ENCODE data around the gene SNX2.
"Not testable (repeated sequence)": the region's sequence is repeated elsewhere in the genome, so short reads cannot be mapped to it uniquely, and the experiment has no call there.

The SNX2 gene

GRCh38 chr5:122847687-122848081, 72.8 kb downstream of the SNX2 start:
- ATAC-seq, result no peak
- TF ChIP-seq ISL1 (CRISPR knock-in tag; IDR thresholded peaks at IDR 0.05), result no peak
- TF ChIP-seq TSHZ2 (CRISPR knock-in tag; IDR thresholded peaks at IDR 0.05), result no peak
- TF ChIP-seq ZNF565 (CRISPR knock-in tag; conservative IDR thresholded peaks at IDR 0.05; ENCODE audit: low read depth), result no peak
- TF ChIP-seq ZFP3 (CRISPR knock-in tag; IDR thresholded peaks at IDR 0.05), result no peak
- TF ChIP-seq RARB (CRISPR knock-in tag; IDR thresholded peaks at IDR 0.05), result no peak
- TF ChIP-seq PPARA (CRISPR knock-in tag; IDR thresholded peaks at IDR 0.05; ENCODE audit: borderline replicate concordance), result no peak
- TF ChIP-seq ARNTL (CRISPR knock-in tag; IDR thresholded peaks at IDR 0.05; ENCODE audit: borderline replicate concordance, low read depth), result no peak
- no peak for TF ChIP-seq GLIS3 (CRISPR knock-in tag; IDR thresholded peaks at IDR 0.05)
- no peak for TF ChIP-seq POU6F1 (CRISPR knock-in tag; IDR thresholded peaks at IDR 0.05; ENCODE audit: borderline replicate concordance, low read depth)
- TF ChIP-seq ZNF8 (CRISPR knock-in tag; IDR thresholded peaks at IDR 0.05), result no peak
- TF ChIP-seq OSR1 (CRISPR knock-in tag; IDR thresholded peaks at IDR 0.05), result no peak
- no peak for TF ChIP-seq CSRNP3 (CRISPR knock-in tag; IDR thresholded peaks at IDR 0.05)
- TF ChIP-seq PATZ1 (CRISPR knock-in tag; IDR thresholded peaks at IDR 0.05; ENCODE audit: borderline replicate concordance), result no peak
- TF ChIP-seq ESRRG (CRISPR knock-in tag; IDR thresholded peaks at IDR 0.05), result no peak
- no peak for TF ChIP-seq TCF4 (CRISPR knock-in tag; IDR thresholded peaks at IDR 0.05; ENCODE audit: borderline replicate concordance)
- no peak for TF ChIP-seq ZFP30 (CRISPR knock-in tag; IDR thresholded peaks at IDR 0.05)
- no peak for TF ChIP-seq BACH2 (CRISPR knock-in tag; IDR thresholded peaks at IDR 0.05; ENCODE audit: borderline replicate concordance)

- no peak for TF ChIP-seq ZFP3 (CRISPR knock-in tag; IDR thresholded peaks at IDR 0.05)
- no peak for TF ChIP-seq TSHZ2 (CRISPR knock-in tag; IDR thresholded peaks at IDR 0.05)
- TF ChIP-seq CREB5 (CRISPR knock-in tag; IDR thresholded peaks at IDR 0.05; ENCODE audit: low read depth), result no peak
- TF ChIP-seq ISL1 (CRISPR knock-in tag; IDR thresholded peaks at IDR 0.05), result no peak
- TF ChIP-seq ZNF8 (CRISPR knock-in tag; IDR thresholded peaks at IDR 0.05), result no peak
- TF ChIP-seq OSR1 (CRISPR knock-in tag; IDR thresholded peaks at IDR 0.05), result no peak
- no peak for TF ChIP-seq ZC3H10 (CRISPR knock-in tag; IDR thresholded peaks at IDR 0.05)
- no peak for TF ChIP-seq SNAI2 (CRISPR knock-in tag; IDR thresholded peaks at IDR 0.05)
- TF ChIP-seq ESRRG (CRISPR knock-in tag; IDR thresholded peaks at IDR 0.05), result no peak
- no peak for ATAC-seq
These were observed 74.9 kb downstream of the SNX2 start for GRCh38 chr5:122849771-122850170.

GRCh38 chr5:122857538-122857937, 82.7 kb downstream of the SNX2 start:
- not testable (repeated sequence) for ATAC-seq
